Transverse colon (tissue), 4 donors: ENCODE results near the gene CHP2.

Source experiments
- EP300 ChIP-seq: sonication (generic); formaldehyde crosslinking; IDR thresholded peaks from one replicate; pipeline ENCODE4 v1.6.1; 2017; ENCODE audit warnings: antibody characterized with exemption, low read depth
- POLR2A ChIP-seq: fragments of 450-650 bp; IDR thresholded peaks from one replicate; pipeline ENCODE4 v1.6.1; 2016; ENCODE audit warnings: antibody characterized with exemption, mild to moderate bottlenecking, moderate library complexity
- POLR2AphosphoS5 ChIP-seq, 3 donors: sonication (generic); formaldehyde crosslinking; IDR thresholded peaks; one replicate each; pipeline ENCODE4 v1.6.1; 2016; ENCODE audit warnings: antibody characterized with exemption in 3 of 3
- TF ChIP-seq, protein P1 (sequence below), 5 experiments: fragments of 200-600 bp in 3 of 5; fragments of 450-650 bp in 2 of 5; sonication (generic) in 3 of 5; IDR thresholded peaks; 1 replicate in 2 of 5; 2 replicates in 3 of 5; pipeline ENCODE4 v1.5.1; 2016 to 2017; ENCODE audit warnings: antibody characterized with exemption in 5 of 5, inconsistent platforms in 3 of 5, mild to moderate bottlenecking in 2 of 5, moderate library complexity in 1 of 5

- TF ChIP-seq, protein P1, sequence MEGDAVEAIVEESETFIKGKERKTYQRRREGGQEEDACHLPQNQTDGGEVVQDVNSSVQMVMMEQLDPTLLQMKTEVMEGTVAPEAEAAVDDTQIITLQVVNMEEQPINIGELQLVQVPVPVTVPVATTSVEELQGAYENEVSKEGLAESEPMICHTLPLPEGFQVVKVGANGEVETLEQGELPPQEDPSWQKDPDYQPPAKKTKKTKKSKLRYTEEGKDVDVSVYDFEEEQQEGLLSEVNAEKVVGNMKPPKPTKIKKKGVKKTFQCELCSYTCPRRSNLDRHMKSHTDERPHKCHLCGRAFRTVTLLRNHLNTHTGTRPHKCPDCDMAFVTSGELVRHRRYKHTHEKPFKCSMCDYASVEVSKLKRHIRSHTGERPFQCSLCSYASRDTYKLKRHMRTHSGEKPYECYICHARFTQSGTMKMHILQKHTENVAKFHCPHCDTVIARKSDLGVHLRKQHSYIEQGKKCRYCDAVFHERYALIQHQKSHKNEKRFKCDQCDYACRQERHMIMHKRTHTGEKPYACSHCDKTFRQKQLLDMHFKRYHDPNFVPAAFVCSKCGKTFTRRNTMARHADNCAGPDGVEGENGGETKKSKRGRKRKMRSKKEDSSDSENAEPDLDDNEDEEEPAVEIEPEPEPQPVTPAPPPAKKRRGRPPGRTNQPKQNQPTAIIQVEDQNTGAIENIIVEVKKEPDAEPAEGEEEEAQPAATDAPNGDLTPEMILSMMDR (IDR thresholded peaks at IDR 0.05), result no peak
- TF ChIP-seq EP300 (no peak), POLR2A (peak; percentile 75), POLR2AphosphoS5 (IDR thresholded peaks at IDR 0.05) (peak; percentile 33 to 86 (median 73))
Observed at GRCh38 chr16:23712976-23713375, 41.9 kb upstream of the CHP2 start, which contains the start of gene ERN2.
